ENCODE measurements around the gene RAP1GAP. TPM values are rescaled to one million over a fixed set of nuclear protein-coding genes. Genes with fewer than 3 reads are reported as not detected.
A peak's percentile ranks its signal among the peaks of the same experiment; 100 is the strongest.

Gene RAP1GAP
- total RNA-seq, 2 donors from 2014 or later: 46.5 to 104 TPM

GRCh38 chr1:21619375-21619947 is 49.7 kb downstream of the RAP1GAP start:
- Histone ChIP-seq H3K36me3 (replicated peaks in 1 of 2; ENCODE audit: insufficient read depth in 1 of 2, low read depth in 2 of 2) (peaks cover 0 to 4% of the 10 kb centered on the region in 2 donors), H3K27ac (peak overlapping the region; percentile 68 to 85 (median 82)), H3K9me3 (no peaks in the 10 kb centered on the region), H3K4me1 (peaks cover 86% of the 10 kb centered on the region), H3K4me3 (no peak overlapping the region), H3K27me3 (no peaks in the 10 kb centered on the region)
- WGBS, 2 donors: 33 to 57% methylated on average over 5 to 7 of the region's 7 CpGs
- ATAC-seq: no peak
- intact Hi-C loops (cut with DNase I): no loop called here
- no peak for TF ChIP-seq POLR2A (IDR thresholded peaks at IDR 0.05)
- no peak for DNase-seq

- no peaks in the 10 kb centered on the region for H3K27me3 ChIP-seq
- intact Hi-C loops (cut with DNase I): no loop called here
- no peak for ATAC-seq
- H3K36me3 ChIP-seq (replicated peaks in 1 of 2; ENCODE audit: insufficient read depth in 1 of 2, low read depth in 2 of 2): peaks cover 0 to 4% of the 10 kb centered on the region in 2 donors
- H3K27ac ChIP-seq: peak overlapping the region; percentile 80 to 90 (median 83)
- WGBS, 2 donors: 22% methylated on average over 19 to 22 of the region's 22 CpGs
- DNase-seq: peak; percentile 35 to 55 (median 52)
- peaks cover 80% of the 10 kb centered on the region for H3K4me1 ChIP-seq
- TF ChIP-seq POLR2A (IDR thresholded peaks at IDR 0.05) (no peak), CTCF (IDR thresholded peaks at IDR 0.05) (peak in 3 of 7 experiments; percentile 8 to 21 (median 8))
- no peak overlapping the region for H3K4me3 ChIP-seq
- no peaks in the 10 kb centered on the region for H3K9me3 ChIP-seq
Observed at GRCh38 chr1:21618561-21619374, 50.4 kb downstream of the RAP1GAP start.

- no peaks in the 10 kb centered on the region for H3K27me3 ChIP-seq
- ATAC-seq (no peak), DNase-seq (no peak)
- no peak overlapping the region for H3K4me3 ChIP-seq
- no peak for TF ChIP-seq POLR2A (IDR thresholded peaks at IDR 0.05)
- peaks cover 0 to 9% of the 10 kb centered on the region in 2 donors for H3K36me3 ChIP-seq (replicated peaks in 1 of 2; ENCODE audit: insufficient read depth in 1 of 2, low read depth in 2 of 2)
- peak overlapping the region; percentile 80 to 90 (median 83) for H3K27ac ChIP-seq
- intact Hi-C loops (cut with DNase I): no loop called here
- WGBS, 2 donors: 69 to 84% methylated on average over 5 to 7 of the region's 7 CpGs
- no peaks in the 10 kb centered on the region for H3K9me3 ChIP-seq
- peaks cover 73% of the 10 kb centered on the region for H3K4me1 ChIP-seq
Observed at GRCh38 chr1:21618059-21618458, 51.1 kb downstream of the RAP1GAP start.

- Histone ChIP-seq H3K9me3 (no peaks in the 10 kb centered on the region), H3K27me3 (no peaks in the 10 kb centered on the region), H3K4me1 (peaks cover 67% of the 10 kb centered on the region), H3K36me3 (replicated peaks in 1 of 2; ENCODE audit: insufficient read depth in 1 of 2, low read depth in 2 of 2) (peaks cover 0 to 15% of the 10 kb centered on the region in 2 donors), H3K4me3 (no peak overlapping the region), H3K27ac (peak overlapping the region; percentile 80 to 90 (median 83))
- DNase-seq: no peak
- TF ChIP-seq CTCF (IDR thresholded peaks at IDR 0.05) (no peak), POLR2A (IDR thresholded peaks at IDR 0.05) (no peak)
- intact Hi-C loops (cut with DNase I): no loop called here
- no peak for ATAC-seq
- WGBS, 2 donors: 87 to 94% methylated on average over 9 to 16 of the region's 16 CpGs
Observed at GRCh38 chr1:21617126-21617738, 51.9 kb downstream of the RAP1GAP start.

GRCh38 chr1:21616372-21616771 is 52.8 kb downstream of the RAP1GAP start:
- intact Hi-C loops (cut with DNase I): no loop called here
- Histone ChIP-seq H3K4me1 (peaks cover 67% of the 10 kb centered on the region), H3K36me3 (replicated peaks in 1 of 2; ENCODE audit: insufficient read depth in 1 of 2, low read depth in 2 of 2) (peaks cover under 1 to 18% of the 10 kb centered on the region in 2 donors), H3K27ac (peak overlapping the region; percentile 80 to 90 (median 83)), H3K4me3 (no peak overlapping the region), H3K9me3 (no peaks in the 10 kb centered on the region), H3K27me3 (no peaks in the 10 kb centered on the region)
- ATAC-seq (peak; percentile 10), DNase-seq (peak; percentile 38 to 57 (median 52))
- 2 to 12% methylated on average over 7 to 8 of the region's 8 CpGs for WGBS, 2 donors
- no peak for TF ChIP-seq POLR2A (IDR thresholded peaks at IDR 0.05)
- no peak for TF ChIP-seq CTCF (IDR thresholded peaks at IDR 0.05)
